Natural killer cell treated with Interleukin-12 subunit alpha and Interleukin-12 subunit beta and Interleukin-15 and Interleukin-18, amount 100 ng/mL, for 72 hours (primary cell): ENCODE results near the gene GAS6. TPM values are rescaled to one million over a fixed set of nuclear protein-coding genes. Genes with fewer than 3 reads are reported as not detected.

Experiments
- ATAC-seq, 2 donors: fragments of 150-1000 bp; cut with Tn5 transposase in 1 of 2; sonication (Bioruptor Pico), chemical (Tn5 transposase) in 1 of 2; 2 replicates each; pipeline ENCODE4 v1.10.0; 2021
- DNase-seq: peaks from one replicate; pipeline ENCODE4 v3.0.0; 2022; ENCODE audit warnings: low spot score
- H3K27ac Mint-ChIP-seq, 2 donors: 1 replicate in 1 of 2; 2 replicates in 1 of 2; pipeline ENCODE4 v1.8.0; 2022; ENCODE audit warnings: mixed read lengths in 2 of 2, mild to moderate bottlenecking in 1 of 2, moderate library complexity in 1 of 2
- H3K27me3 Mint-ChIP-seq, 2 donors: 1 replicate in 1 of 2; 2 replicates in 1 of 2; pipeline ENCODE4 v1.8.0; 2022; ENCODE audit warnings: mixed read lengths in 2 of 2
- H3K36me3 Mint-ChIP-seq: one replicate; pipeline ENCODE4 v1.8.0; 2022; ENCODE audit warnings: mixed read lengths
- H3K4me1 Mint-ChIP-seq, 2 donors: 1 replicate in 1 of 2; 2 replicates in 1 of 2; pipeline ENCODE4 v1.8.0; 2022; ENCODE audit warnings: low read depth in 2 of 2, mixed read lengths in 2 of 2, mild to moderate bottlenecking in 1 of 2
- H3K4me3 Mint-ChIP-seq: one replicate; pipeline ENCODE4 v1.8.0; 2022; ENCODE audit warnings: mixed read lengths
- H3K9me3 Mint-ChIP-seq: 2 replicates; pipeline ENCODE4 v1.8.0; 2022; ENCODE audit warnings: mixed read lengths
- total RNA-seq, 2 donors: library from RNA; stranded (reverse); gene quantifications; one replicate each; pipeline ENCODE4 v1.2.3, GENCODE V29; 2022

GAS6 gene
- total RNA-seq, 2 donors from 2014 or later = 0.45 TPM; not detected in 1

- DNase-seq = no peak
- H3K4me3 Mint-ChIP-seq = no peak overlapping the region
- peak overlapping the region in 1 of 2 donors; percentile 37 for H3K27ac Mint-ChIP-seq
- H3K4me1 Mint-ChIP-seq = peaks cover 0 to 5% of the 10 kb centered on the region in 2 donors
- no peaks in the 10 kb centered on the region for H3K27me3 Mint-ChIP-seq
- no peaks in the 10 kb centered on the region for H3K36me3 Mint-ChIP-seq
- no peak for ATAC-seq
- peaks cover 3% of the 10 kb centered on the region for H3K9me3 Mint-ChIP-seq
Observed at GRCh38 chr13:113808058-113808834, 55.6 kb downstream of the GAS6 start.

- Mint-ChIP-seq H3K4me3 (no peak overlapping the region), H3K36me3 (no peaks in the 10 kb centered on the region)
Observed at GRCh38 chr13:113806526-113806925, 57.4 kb downstream of the GAS6 start.

GRCh38 chr13:113806104-113806471, 57.8 kb downstream of the GAS6 start:
- no peak for ATAC-seq
- Mint-ChIP-seq H3K27ac (no peak overlapping the region), H3K36me3 (no peaks in the 10 kb centered on the region), H3K27me3 (no peaks in the 10 kb centered on the region), H3K9me3 (peaks cover 3% of the 10 kb centered on the region), H3K4me1 (peaks cover 0 to 5% of the 10 kb centered on the region in 2 donors), H3K4me3 (no peak overlapping the region)
- DNase-seq = peak; percentile 44

More at GRCh38 chr13:113806526-113806925, 57.4 kb downstream of the GAS6 start:
- peaks cover 0 to 5% of the 10 kb centered on the region in 2 donors for H3K4me1 Mint-ChIP-seq
- no peak for ATAC-seq
- peaks cover 3% of the 10 kb centered on the region for H3K9me3 Mint-ChIP-seq
- peak; percentile 13 for DNase-seq
- no peaks in the 10 kb centered on the region for H3K27me3 Mint-ChIP-seq
- no peak overlapping the region for H3K27ac Mint-ChIP-seq

GRCh38 chr13:113805431-113806103, 58.3 kb downstream of the GAS6 start:
- Mint-ChIP-seq H3K36me3 (no peaks in the 10 kb centered on the region), H3K27me3 (no peaks in the 10 kb centered on the region), H3K9me3 (peaks cover 3% of the 10 kb centered on the region), H3K4me3 (no peak overlapping the region), H3K27ac (no peak overlapping the region), H3K4me1 (peaks cover 0 to 5% of the 10 kb centered on the region in 2 donors)
- no peak for ATAC-seq
- DNase-seq = peak; percentile 44

GRCh38 chr13:113804703-113805430, 59.0 kb downstream of the GAS6 start:
- no peak overlapping the region for H3K4me3 Mint-ChIP-seq
- H3K4me1 Mint-ChIP-seq = peaks cover 0 to 3% of the 10 kb centered on the region in 2 donors
- H3K27ac Mint-ChIP-seq = no peak overlapping the region
- H3K36me3 Mint-ChIP-seq = no peaks in the 10 kb centered on the region
- DNase-seq (peak; percentile 45), ATAC-seq (peak in 1 of 2 donors; percentile 17)
- no peaks in the 10 kb centered on the region for H3K27me3 Mint-ChIP-seq
- H3K9me3 Mint-ChIP-seq = peaks cover 3% of the 10 kb centered on the region

GRCh38 chr13:113804017-113804702, 59.7 kb downstream of the GAS6 start:
- H3K4me3 Mint-ChIP-seq = no peak overlapping the region
- H3K27ac Mint-ChIP-seq = no peak overlapping the region
- no peaks in the 10 kb centered on the region for H3K36me3 Mint-ChIP-seq
- DNase-seq = peak; percentile 57
- peaks cover 3% of the 10 kb centered on the region for H3K9me3 Mint-ChIP-seq
- peaks cover 0 to 3% of the 10 kb centered on the region in 2 donors for H3K4me1 Mint-ChIP-seq
- ATAC-seq = no peak
- H3K27me3 Mint-ChIP-seq = no peaks in the 10 kb centered on the region

- H3K36me3 Mint-ChIP-seq = no peaks in the 10 kb centered on the region
- peaks cover 3% of the 10 kb centered on the region for H3K9me3 Mint-ChIP-seq
- ATAC-seq (no peak), DNase-seq (peak; percentile 20)
- H3K4me1 Mint-ChIP-seq = peaks cover 0 to 3% of the 10 kb centered on the region in 2 donors
- H3K27me3 Mint-ChIP-seq = no peaks in the 10 kb centered on the region
- no peak overlapping the region for H3K27ac Mint-ChIP-seq
- no peak overlapping the region for H3K4me3 Mint-ChIP-seq
Observed at GRCh38 chr13:113803409-113804016, 60.4 kb downstream of the GAS6 start.

- DNase-seq (peak; percentile 42), ATAC-seq (no peak)
- H3K4me1 Mint-ChIP-seq = no peaks in the 10 kb centered on the region
- no peak overlapping the region for H3K4me3 Mint-ChIP-seq
- no peaks in the 10 kb centered on the region for H3K27me3 Mint-ChIP-seq
- no peaks in the 10 kb centered on the region for H3K9me3 Mint-ChIP-seq
- no peaks in the 10 kb centered on the region for H3K36me3 Mint-ChIP-seq
- no peak overlapping the region for H3K27ac Mint-ChIP-seq
Observed at GRCh38 chr13:113802761-113803160, 61.1 kb downstream of the GAS6 start.

GRCh38 chr13:113802090-113802531, 61.8 kb downstream of the GAS6 start:
- ATAC-seq = peak in 1 of 2 donors; percentile 52
- no peak overlapping the region for H3K4me3 Mint-ChIP-seq
- no peak overlapping the region for H3K27ac Mint-ChIP-seq
- H3K36me3 Mint-ChIP-seq = no peaks in the 10 kb centered on the region
- no peaks in the 10 kb centered on the region for H3K9me3 Mint-ChIP-seq
- H3K4me1 Mint-ChIP-seq = no peaks in the 10 kb centered on the region
- no peaks in the 10 kb centered on the region for H3K27me3 Mint-ChIP-seq
- peak; percentile 50 for DNase-seq

GRCh38 chr13:113801289-113801961, 62.5 kb downstream of the GAS6 start:
- Mint-ChIP-seq H3K4me3 (no peak overlapping the region), H3K27ac (no peak overlapping the region), H3K9me3 (no peaks in the 10 kb centered on the region), H3K36me3 (no peaks in the 10 kb centered on the region), H3K4me1 (no peaks in the 10 kb centered on the region), H3K27me3 (no peaks in the 10 kb centered on the region)
- ATAC-seq = peak in 1 of 2 donors; percentile 24
- peak; percentile 47 for DNase-seq

- Mint-ChIP-seq H3K27me3 (no peaks in the 10 kb centered on the region), H3K4me3 (no peak overlapping the region), H3K36me3 (no peaks in the 10 kb centered on the region), H3K4me1 (no peaks in the 10 kb centered on the region), H3K27ac (no peak overlapping the region), H3K9me3 (no peaks in the 10 kb centered on the region)
- ATAC-seq (peak in 1 of 2 donors; percentile 33), DNase-seq (peak; percentile 54)
Observed at GRCh38 chr13:113800576-113800926, 63.3 kb downstream of the GAS6 start.

GRCh38 chr13:113798200-113798811, 65.6 kb downstream of the GAS6 start:
- Mint-ChIP-seq H3K27ac (no peak overlapping the region), H3K9me3 (no peaks in the 10 kb centered on the region), H3K4me3 (no peak overlapping the region), H3K4me1 (no peaks in the 10 kb centered on the region), H3K36me3 (no peaks in the 10 kb centered on the region), H3K27me3 (no peaks in the 10 kb centered on the region)
- no peak for ATAC-seq
- DNase-seq = no peak
